Stomach (tissue), 4 donors: Measurements from ENCODE around the gene RPL22.

Experiments
- CTCF ChIP-seq, 7 experiments: fragments of 450-650 bp in 4 of 7; fragments of 200-600 bp in 3 of 7; sonication (generic) in 3 of 7; IDR thresholded peaks; one replicate each; pipeline ENCODE4 v1.5.1; 2016 to 2019; ENCODE audit warnings: antibody characterized with exemption in 7 of 7, control low read depth in 2 of 7, mild to moderate bottlenecking in 1 of 7
- EP300 ChIP-seq: sonication (generic); formaldehyde crosslinking; IDR thresholded peaks from one replicate; pipeline ENCODE4 v1.6.1; 2017; ENCODE audit warnings: antibody characterized with exemption
- POLR2A ChIP-seq, 4 donors: fragments of 450-650 bp; IDR thresholded peaks; one replicate each; pipeline ENCODE4 v1.6.1; 2016; ENCODE audit warnings: antibody characterized with exemption in 4 of 4, control low read depth in 2 of 4, mild to moderate bottlenecking in 1 of 4, moderate library complexity in 1 of 4
- POLR2AphosphoS5 ChIP-seq, 3 donors: sonication (generic); formaldehyde crosslinking; IDR thresholded peaks; one replicate each; pipeline ENCODE4 v1.6.1; 2016; ENCODE audit warnings: antibody characterized with exemption in 3 of 3

DNA sequence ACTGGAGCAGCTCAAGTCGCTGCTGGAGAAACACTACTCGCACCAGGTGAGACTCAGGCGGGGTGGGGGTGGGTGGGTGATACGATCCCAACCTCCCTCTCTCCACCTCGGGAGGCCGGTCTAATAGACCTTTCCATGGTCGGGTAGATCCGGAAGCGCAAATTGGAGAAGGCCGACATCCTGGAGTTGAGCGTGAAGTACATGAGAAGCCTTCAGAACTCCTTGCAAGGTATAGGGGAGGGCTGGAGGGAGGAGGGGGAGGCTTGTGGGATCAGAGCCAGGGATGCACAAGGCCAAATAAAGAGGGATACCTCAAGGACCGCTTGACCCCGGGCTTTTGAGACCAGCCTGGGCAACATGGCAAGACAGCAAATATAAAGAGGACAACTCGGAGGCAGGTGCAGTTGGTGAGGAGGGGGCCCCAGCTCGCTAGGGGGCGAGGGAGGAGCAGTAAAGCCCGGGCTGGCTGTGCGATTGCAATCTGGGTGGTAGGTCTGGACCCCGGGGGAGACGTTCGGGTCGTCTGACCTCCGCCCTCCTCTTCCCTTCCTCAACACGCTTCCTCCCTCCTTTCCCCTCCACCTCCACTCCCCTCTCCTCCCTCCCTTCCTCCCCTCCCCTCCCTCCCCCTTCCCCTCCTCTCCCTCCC, 45.1 kb upstream of the RPL22 start:
- TF ChIP-seq CTCF (IDR thresholded peaks at IDR 0.05) (no peak), POLR2A (IDR thresholded peaks at IDR 0.05) (no peak), EP300 (no peak), POLR2AphosphoS5 (IDR thresholded peaks at IDR 0.05) (no peak)
